HG02852 (cell line): Measurements from ENCODE around the gene KCTD5.
"Not testable (repeated sequence)": the region's sequence is repeated elsewhere in the genome, so short reads cannot be mapped to it uniquely, and the experiment has no call there.

Experiments
- ATAC-seq: cut with Tn5 transposase; IDR thresholded peaks from one replicate; pipeline ENCODE4 v1.9.1; 2021; ENCODE audit warnings: mild to moderate bottlenecking, moderate library complexity; ENCODE audit not compliant: unreplicated experiment

The KCTD5 gene

DNA sequence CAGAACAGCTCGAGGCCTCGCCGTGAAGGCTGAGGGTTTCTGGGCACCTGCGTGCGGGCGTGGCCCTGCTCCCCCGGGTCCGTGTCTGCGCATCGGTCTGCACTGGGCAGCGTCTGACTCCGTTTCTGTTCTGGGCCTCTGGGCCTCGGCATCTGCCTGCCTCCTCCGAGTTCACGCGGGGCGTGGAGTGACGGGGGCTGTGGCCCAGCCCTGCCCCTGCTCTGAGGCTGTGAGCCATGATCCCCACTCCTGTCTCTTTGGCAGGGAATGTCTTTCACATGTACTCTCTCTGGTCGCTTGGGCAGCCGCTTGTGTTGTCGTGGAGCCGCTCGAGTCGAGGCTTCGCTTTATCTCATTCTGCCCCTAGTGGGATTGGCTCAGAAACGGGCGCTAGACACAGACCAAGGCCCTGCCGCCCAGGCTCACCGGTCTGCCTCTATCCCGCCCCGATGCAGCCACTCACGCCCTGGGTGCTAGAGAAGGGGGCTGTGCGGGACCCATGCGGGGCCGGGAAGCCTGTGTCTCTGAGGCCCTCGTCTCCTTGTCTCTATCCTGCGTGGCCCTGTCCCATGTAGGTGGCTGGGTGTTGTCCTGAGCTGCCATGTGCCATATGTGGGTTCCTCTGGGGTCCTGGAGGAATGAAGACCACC, 14.4 kb downstream of the KCTD5 start:
- ATAC-seq: not testable (repeated sequence)

DNA sequence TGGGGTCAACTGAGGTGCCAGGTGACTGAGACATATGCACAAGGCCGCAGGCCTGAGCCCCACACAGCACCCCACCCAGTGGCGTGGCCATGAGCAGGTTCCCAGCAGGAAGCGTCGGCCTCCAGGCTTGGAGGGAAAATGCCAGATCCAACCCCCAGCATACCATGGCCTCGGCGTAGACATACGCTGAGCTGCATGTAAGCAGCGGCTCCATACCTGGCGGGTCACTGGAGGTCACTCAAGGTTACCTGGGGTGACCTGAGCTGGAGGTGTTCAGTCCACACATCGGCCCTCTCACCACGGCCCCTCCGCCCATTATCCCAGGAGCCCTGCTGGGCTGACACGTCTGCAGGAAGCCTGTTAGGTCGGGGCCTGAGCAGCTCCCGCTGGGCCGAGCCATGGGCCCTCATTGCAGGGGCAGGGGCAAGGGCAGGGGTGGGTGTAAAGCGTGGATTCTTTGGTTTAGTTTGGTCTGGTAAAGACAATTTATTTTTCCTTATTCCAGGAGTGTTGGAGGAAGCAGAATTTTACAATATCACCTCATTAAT, 15.2 kb downstream of the KCTD5 start:
- no peak for ATAC-seq

DNA sequence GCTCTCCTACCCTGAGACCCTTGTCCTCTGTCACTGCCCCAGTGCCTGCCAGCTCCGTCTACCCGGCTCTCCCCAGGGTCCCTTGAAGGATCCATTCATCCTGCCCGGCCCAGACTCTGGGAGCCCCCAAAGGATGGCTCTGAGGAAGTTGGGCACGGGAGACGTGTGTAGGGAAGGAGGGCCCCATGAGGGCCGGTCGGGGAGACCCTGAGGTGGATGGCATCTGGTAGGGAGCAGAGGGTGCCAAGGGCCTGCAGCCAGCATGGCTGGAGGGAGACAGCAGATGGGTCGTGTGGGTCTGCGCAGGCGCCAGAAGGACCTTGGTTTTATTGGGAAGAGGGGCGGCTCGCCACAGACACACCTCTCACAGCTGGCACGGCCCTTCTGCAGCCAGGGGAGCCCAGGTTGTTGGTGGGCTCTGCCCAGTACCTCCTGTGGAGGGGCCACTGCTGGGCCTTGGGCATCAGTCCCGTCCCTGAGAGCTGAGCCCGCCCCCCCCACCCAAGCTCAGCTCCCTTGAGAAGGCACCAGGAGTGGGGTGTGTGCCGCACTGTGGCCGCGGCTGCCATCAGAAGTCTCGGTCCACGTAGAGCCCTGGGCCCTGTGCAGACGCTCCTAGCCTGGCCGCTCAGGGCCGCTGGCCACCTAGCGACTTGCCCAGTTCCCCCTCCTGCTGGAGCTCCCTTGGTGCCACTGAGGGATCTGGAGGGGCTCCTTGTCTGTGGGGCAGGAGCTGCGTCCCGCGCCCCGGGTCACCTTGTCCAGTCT, 16.0 kb downstream of the KCTD5 start:
- ATAC-seq: no peak

GRCh38 chr16:2698965-2699750, 16.8 kb downstream of the KCTD5 start:
- ATAC-seq: no peak

DNA sequence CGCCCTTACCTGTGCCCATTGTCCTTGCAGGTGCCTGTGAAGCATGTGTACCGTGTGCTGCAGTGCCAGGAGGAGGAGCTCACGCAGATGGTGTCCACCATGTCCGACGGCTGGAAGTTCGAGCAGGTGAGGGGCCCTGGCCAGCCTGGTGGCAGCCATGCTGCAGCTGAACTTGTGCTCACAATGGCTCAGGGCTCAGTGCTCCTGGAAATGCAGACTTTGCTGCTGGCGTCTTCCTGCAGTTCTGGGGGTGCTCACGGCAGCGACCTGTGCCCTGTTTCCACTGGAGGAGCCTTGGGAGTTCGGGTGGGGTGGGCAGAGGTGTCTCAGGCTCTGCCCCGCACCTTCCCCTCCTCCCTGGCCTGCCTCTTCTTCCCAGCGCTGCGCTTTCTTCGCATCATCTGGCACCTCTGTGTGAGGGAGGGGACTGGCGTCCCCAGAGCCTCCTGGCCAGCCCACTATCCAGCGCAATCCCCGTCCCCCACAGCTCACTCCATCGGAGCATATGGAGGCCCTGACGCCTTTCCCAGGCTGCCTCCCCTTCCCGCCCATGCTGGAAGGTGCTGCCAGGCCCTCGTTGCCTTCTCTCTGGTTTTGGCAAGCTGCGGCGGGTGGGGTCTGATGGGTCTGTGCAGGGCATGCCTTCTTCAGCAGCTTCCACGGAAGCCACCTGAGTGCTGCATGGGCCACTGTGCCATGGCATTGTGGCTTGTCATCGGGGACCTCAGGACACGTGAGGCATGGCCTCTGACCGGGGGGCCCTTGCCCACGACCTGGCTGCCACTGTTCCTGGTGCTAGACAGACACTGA, 17.7 kb downstream of the KCTD5 start:
- ATAC-seq: no peak

DNA sequence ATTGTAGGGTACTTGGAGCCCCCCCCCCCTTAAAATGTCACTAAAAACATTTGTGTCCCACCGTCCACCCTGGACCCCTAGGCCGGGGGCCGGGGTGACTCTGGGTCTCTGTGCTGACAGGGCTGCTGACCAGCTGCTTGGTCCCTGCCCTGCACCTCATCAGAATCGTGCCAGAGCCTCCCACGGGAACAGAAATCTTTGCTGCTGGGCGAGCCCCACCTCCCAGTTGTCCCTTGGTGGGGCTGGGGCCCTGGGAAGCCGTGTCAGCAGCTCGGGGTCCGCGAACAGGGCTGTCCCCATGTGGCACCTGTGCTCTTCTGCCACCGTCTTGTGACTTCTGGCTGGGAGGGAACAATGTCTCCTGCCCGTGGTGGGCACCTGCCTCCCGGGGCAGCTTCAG, 18.5 kb downstream of the KCTD5 start:
- ATAC-seq: no peak

DNA sequence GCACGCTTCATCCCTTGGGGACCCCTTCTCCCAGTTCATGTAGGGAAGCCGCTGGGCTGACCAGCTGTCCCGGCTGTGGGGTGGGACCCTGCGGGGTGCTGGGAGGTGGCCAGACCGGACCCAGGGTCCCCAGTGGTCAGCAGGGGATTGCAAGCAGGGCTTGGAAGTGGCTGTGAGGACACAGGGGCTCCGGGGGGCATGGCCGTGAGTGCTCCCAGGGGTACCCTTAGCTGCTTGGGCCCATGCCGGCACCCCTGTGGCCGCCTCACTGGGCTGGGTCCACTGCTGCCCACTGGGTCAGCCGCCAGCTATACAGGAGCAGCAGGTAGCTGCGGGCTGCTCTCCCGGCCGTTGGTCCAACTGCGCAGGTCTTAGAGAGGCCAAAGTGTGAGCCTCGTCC, 18.9 kb downstream of the KCTD5 start:
- ATAC-seq: no peak

DNA sequence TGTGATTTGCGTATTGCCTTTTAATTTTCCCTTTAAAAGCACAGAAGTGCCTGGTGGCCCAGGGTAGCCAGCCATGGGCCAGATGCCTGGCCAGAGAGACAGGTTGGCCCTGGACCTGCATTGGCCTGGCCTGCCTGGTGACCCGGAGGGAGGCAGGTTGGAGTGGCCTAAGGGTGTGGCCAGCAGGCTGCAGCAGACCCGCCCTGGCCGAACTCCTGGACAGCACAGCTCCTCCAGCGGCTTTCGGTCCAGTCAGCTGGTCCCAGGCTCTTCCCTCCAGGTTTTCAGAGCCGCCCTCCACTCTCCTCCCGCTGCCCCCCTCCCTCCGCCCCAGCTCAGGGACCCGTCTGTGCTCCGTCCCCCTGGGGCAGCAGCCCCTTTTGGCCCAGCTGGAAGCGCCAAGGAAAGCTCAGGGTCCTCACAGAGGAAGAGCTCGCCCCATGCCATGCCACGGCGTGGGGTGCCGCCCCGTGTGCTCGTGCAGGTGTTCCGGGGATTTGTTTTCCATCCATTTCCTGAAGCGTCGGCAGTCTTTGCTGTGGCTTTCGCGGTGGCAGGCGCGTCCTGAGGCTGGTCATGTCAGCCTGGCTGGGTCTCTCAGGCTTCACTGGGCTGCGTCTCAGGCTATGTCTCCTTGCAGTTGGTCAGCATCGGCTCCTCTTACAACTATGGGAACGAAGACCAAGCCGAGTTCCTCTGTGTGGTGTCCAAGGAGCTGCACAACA, 19.6 kb downstream of the KCTD5 start:
- no peak for ATAC-seq

DNA sequence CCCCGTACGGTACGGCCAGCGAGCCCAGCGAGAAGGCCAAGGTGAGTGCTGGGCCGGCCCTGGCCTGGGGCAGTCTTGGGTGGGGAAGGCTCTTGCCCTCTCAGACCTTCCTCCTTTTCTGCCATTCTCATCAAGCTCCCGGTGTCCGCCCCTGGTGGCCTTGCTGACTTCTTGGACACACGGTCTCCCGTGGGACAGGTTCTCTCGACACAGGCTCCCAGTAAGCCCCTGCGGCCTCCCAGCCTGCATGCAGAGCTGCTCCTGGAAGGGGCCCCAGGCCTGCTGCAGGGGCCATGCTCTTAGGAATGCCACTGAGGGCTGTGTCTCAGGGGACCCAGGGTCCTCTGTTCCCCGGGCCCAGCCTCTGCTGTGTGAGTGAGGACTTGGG, 20.1 kb downstream of the KCTD5 start:
- ATAC-seq: no peak

DNA sequence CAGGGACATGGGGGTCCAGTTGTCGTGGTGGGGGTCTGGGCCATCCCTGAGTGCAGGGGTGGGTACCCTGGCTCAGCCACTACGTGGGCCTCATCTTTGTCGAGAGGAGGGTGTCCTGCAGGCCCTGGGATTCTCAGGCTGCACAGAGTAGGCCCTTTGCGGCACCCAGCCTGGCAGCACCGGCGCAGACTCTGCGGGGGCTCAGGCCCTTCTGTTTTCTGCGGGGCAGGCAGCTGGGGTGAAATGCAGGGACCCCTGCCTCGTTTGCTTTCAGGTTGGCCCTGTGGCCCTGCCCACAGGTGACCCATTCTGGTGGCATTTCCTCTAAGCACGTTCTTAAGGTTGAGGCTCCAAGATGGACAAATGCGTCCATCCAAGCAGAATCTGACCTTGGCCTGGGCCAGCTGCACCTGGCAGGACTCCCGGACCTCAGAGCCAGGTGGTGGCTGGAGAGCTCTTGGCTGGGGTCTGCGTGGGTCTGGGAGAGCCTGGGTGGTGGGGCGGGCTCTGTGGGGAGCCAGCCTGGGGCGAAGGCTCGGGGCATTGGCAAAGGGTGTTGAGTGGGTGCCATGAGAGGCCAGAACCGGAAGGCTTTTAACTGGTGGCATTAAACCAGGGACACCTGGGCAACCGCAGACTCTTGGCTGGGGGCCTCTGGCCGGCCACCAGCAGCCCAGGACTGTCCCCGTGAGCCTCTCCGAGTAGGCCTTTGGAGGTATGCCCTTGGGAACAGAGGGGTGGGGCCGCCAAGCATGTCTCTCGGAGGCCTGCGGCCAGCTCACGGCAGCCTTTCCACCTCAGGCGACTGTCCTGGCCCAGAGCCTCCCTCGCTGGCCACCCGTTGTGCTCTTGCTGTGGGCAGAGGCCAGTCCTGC, 20.8 kb downstream of the KCTD5 start:
- ATAC-seq: no peak

GRCh38 chr16:2704166-2704982, 22.1 kb downstream of the KCTD5 start:
- ATAC-seq: no peak

- ATAC-seq: no peak
These were observed 22.6 kb downstream of the KCTD5 start for GRCh38 chr16:2704983-2705275.

GRCh38 chr16:2705351-2705750, 23.0 kb downstream of the KCTD5 start:
- no peak for ATAC-seq

GRCh38 chr16:2706085-2706484, 23.8 kb downstream of the KCTD5 start:
- ATAC-seq: no peak

- ATAC-seq: no peak
These were observed 24.4 kb downstream of the KCTD5 start for GRCh38 chr16:2706611-2707311.

DNA sequence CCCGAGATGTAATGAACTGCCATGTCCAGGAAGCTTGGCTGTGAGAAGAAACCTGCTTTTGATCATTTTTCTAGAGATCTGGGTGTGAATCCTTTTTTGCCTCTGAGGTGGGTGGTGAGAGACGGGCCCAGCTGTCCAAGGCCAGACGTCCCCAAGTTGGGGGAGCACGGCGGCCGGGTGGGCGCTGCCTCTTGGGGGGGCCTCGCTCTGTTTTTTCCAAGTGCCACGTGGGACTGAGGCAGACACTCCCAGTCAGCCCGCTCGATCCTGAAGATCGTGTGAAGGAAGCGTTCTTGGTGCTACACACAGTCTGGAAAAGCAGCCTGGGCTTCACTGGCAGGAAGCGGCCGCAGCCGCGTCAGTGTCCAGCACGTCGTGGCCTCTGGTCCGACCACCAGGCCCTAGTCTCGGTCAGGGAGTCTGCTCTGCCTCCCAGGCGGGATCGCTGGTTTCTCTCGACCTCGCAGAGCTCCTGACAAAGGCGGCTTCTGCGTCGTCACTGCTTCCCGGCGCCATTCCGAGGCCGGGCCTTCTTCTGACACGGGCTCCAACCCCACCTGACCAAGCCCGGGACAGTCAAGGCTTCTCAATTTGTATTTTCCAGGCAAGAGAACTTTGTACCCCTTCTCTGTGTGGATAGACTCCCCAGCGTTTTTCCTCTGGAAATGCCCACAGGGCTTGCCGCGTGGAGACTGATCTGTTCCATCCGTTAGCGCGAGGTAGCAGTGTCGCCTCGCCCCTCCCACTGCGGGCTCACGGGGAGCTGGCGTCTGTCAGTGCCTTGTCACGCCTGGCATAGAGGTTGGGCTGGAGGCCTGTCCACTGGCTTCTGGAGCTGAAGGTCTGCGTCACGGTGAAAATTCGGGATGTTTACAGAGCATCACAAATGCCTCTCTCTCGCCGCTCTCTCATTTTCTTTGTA, 25.3 kb downstream of the KCTD5 start:
- no peak for ATAC-seq

DNA sequence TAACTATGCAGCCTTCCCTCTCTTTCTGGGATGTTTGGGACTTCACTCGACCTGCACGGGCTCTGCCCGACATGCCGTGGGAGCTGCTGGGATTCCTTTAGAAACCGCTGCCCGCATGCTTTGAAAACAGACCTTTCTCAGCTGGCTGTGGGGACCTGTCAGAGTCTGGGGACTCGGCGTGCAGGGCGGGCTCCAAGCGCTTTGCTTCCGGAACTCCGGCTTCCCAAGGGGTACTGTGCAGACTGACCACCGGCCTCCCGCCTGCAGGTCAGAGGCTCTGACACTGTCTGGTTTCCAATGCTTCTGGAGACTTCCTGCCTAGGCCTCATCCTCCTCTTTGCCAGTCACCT, 25.9 kb downstream of the KCTD5 start:
- ATAC-seq: no peak
